ENCODE data around the gene VPS35L.
"Not testable (repeated sequence)": the region's sequence is repeated elsewhere in the genome, so short reads cannot be mapped to it uniquely, and the experiment has no call there.

The VPS35L gene

GRCh38 chr16:19540241-19540970 is 15.1 kb upstream of the VPS35L start:
- DNase-seq: no peak

GRCh38 chr16:19542138-19542821 is 13.2 kb upstream of the VPS35L start:
- peak; percentile 93 for DNase-seq

- DNase-seq: not testable (repeated sequence)
Measured at GRCh38 chr16:19543278-19543996, 12.1 kb upstream of the VPS35L start.

- DNase-seq: no peak
Measured at GRCh38 chr16:19548144-19548543, 7.4 kb upstream of the VPS35L start.

GRCh38 chr16:19549673-19550072 is 5.8 kb upstream of the VPS35L start:
- DNase-seq: no peak

GRCh38 chr16:19555938-19556771 is 652 bp downstream of the VPS35L start:
- DNase-seq: peak; percentile 55

GRCh38 chr16:19559242-19559910 is 3.9 kb downstream of the VPS35L start:
- DNase-seq: peak; percentile 72

- DNase-seq: no peak
Measured at GRCh38 chr16:19560078-19560477, 4.6 kb downstream of the VPS35L start.

- DNase-seq: no peak
Measured at GRCh38 chr16:19563377-19563776, 7.9 kb downstream of the VPS35L start.

GRCh38 chr16:19566362-19566761 is 10.9 kb downstream of the VPS35L start:
- no peak for DNase-seq

GRCh38 chr16:19567560-19567959 is 12.1 kb downstream of the VPS35L start:
- DNase-seq: no peak

GRCh38 chr16:19573997-19574396 is 18.5 kb downstream of the VPS35L start:
- DNase-seq: no peak

- DNase-seq: no peak
Measured at GRCh38 chr16:19574615-19575014, 19.1 kb downstream of the VPS35L start.

- DNase-seq: no peak
Measured at GRCh38 chr16:19578378-19578971, 23.0 kb downstream of the VPS35L start.

GRCh38 chr16:19582050-19582831 is 26.7 kb downstream of the VPS35L start:
- DNase-seq: peak; percentile 32

- peak; percentile 68 for DNase-seq
Measured at GRCh38 chr16:19583665-19584300, 28.3 kb downstream of the VPS35L start.

- no peak for DNase-seq
Measured at GRCh38 chr16:19588661-19589060, 33.2 kb downstream of the VPS35L start.

- DNase-seq: no peak
Measured at GRCh38 chr16:19589106-19589505, 33.6 kb downstream of the VPS35L start.

- DNase-seq: no peak
Measured at GRCh38 chr16:19589771-19590302, 34.3 kb downstream of the VPS35L start.

GRCh38 chr16:19595043-19595767 is 39.7 kb downstream of the VPS35L start:
- DNase-seq: no peak

All from DMS53 (cell line).